ENCODE data around the gene BBS1.

The BBS1 gene

DNA sequence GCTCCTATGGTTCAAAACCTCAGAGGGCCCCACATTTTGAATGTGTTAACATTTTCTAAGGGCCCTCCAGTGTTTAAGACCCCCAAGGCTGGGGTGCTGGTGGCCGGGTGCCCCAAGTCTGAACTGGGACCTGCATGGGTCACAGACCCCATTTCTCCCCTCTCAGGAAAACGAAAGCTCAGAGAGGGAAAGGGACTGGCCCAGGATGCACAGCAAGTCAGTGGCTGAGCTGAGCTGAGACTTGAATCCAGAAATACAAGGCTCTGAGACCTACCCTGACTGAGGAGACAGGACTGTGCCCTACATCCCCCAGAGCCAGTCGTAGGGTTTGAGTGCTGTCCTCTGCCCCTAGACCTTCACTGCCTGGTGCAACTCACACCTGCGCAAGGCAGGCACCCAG, 40.5 kb downstream of the BBS1 start:
- DNase-seq (ENCODE audit: low read depth), result no peak

DNA sequence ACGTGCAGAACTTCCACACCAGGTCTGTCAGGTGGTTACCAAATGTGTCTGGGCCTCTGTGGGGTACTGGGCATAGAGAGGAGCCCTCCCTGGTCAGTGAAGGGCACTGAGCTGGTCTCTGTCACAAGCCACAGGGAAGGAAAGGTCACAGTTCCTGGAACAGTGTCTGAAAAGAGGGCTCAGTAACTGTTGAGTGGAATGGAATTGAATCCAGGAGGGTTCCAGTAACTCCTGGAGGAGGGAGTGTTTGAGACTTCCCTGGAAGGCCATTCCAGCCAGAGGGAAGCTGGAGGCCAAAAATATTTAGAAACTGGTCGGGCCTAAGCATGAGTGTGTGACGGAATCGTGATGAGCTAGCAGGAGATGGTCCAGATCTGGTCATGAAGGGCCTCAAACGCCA, 44.2 kb downstream of the BBS1 start:
- DNase-seq (ENCODE audit: low read depth), result no peak

DNA sequence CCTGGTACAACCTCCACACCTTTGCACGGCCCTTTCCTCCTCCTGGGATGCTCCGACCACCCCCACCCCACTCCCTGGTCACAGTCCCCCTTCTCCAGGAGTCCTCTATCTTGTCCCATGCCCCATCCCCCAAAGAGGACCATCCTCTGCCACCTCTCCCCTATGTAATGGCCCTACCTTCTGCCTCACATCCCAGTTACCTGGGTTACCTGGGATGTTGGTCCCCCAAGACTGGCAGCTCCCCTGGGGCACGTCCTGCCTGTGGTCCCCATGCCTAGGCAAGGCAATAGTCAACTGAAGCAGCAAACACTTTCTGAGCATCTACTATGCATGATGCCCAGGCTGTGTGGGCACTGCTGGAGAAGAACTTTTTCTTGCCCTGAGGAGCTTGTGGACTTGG, 45.0 kb downstream of the BBS1 start:
- DNase-seq (ENCODE audit: low read depth), result no peak

DNA sequence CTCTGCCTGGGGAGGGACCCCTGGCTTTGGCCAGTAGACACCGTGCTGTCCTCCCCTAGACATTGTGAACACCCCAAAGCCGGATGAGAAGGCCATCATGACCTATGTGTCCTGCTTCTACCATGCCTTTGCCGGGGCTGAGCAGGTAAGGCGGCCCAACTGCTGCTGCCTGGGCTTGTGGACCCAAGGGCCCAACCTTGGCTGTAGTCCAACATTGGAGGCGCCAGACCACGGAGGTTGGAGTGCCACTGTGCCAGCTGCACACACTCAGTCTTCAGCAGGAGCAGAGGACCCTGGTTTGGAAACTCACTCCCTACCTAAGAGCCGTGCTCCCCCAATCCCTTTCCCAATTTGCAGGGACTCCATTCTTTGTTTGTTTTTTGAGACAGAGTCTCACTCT, 45.7 kb downstream of the BBS1 start:
- no peak for DNase-seq (ENCODE audit: low read depth)

DNA sequence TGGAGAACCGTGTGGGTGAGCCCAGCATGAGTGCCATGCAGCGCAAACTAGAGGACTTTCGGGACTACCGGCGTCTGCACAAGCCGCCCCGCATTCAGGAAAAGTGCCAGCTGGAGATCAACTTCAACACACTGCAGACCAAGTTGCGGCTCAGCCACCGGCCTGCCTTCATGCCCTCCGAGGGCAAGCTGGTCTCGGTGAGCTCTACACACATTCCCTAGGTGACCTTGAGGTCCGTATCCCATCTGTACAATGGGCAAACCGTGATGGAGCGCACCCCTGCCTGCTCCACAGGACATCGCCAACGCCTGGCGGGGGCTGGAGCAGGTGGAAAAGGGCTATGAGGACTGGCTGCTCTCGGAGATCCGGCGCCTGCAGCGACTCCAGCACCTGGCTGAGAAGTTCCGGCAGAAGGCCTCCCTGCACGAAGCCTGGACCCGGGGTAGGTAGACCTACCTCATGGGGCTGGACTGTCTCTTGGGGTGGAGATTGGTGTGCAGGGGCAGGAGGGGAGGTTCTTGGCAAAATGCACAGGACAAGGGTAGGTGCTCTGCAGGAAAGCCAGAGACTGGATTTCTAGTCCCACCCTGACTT, 47.4 kb downstream of the BBS1 start:
- no peak for DNase-seq (ENCODE audit: low read depth)

DNA sequence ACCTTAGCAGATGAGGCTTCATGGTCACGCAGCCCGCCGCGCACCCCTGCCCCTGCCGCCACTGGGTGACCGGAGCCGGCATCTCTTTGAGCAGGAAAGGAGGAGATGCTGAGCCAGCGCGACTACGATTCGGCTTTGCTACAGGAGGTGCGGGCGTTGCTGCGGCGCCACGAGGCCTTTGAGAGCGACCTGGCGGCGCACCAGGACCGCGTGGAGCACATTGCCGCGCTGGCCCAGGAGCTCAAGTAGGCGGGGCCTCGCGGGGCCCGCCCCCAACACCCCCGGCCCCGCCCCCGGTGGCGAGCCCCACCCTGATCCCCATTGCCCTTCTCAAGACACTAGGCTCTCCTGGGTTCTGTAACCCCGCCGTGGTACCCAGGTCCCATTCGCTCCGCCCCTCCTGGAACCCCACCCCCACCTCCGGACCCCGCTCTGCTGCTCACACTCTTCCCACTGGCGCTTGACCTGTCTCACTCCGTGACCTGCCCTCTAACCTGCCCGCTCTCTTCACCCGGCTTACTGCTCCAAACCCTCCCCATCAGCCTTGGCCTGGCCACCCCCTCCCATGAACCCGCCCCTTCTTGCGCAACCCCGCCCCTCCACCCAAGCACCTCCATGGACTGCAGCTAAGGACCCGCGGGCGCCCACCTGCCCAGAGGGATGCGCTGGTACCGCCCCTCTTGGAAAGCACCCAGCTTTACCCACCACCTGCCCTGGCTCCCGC, 48.9 kb downstream of the BBS1 start:
- no peak for DNase-seq (ENCODE audit: low read depth)

DNA sequence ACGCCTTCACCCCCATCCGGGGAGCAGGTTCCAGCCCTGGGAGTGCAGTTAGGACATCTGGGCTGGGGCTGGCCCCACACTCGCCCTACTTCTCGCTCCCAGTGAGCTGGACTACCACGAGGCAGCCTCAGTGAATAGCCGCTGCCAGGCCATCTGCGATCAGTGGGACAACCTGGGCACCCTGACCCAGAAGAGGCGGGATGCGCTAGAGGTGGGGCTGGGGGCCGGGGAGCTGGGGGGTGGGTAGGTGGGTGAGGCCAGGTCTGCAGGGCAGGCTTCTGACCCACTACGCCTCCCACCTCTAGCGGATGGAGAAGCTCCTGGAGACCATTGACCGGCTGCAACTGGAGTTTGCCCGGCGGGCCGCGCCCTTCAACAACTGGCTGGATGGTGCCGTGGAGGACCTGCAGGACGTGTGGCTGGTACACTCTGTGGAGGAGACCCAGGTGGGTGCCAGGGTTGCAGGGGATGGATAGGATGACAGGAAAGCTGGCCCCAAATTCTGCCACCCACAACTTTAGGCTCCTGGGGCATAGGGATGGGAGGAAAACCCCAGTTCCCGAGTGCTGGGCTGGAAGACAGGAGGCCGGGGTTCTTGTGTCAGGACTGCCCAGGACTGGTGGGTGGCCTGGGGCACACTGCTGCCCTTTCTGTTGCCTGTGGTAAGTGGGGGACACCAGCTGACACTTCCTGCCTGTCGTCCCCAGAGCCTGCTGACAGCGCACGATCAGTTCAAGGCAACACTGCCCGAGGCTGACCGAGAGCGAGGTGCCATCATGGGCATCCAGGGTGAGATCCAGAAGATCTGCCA, 49.6 kb downstream of the BBS1 start:
- no peak for DNase-seq (ENCODE audit: low read depth)

DNA sequence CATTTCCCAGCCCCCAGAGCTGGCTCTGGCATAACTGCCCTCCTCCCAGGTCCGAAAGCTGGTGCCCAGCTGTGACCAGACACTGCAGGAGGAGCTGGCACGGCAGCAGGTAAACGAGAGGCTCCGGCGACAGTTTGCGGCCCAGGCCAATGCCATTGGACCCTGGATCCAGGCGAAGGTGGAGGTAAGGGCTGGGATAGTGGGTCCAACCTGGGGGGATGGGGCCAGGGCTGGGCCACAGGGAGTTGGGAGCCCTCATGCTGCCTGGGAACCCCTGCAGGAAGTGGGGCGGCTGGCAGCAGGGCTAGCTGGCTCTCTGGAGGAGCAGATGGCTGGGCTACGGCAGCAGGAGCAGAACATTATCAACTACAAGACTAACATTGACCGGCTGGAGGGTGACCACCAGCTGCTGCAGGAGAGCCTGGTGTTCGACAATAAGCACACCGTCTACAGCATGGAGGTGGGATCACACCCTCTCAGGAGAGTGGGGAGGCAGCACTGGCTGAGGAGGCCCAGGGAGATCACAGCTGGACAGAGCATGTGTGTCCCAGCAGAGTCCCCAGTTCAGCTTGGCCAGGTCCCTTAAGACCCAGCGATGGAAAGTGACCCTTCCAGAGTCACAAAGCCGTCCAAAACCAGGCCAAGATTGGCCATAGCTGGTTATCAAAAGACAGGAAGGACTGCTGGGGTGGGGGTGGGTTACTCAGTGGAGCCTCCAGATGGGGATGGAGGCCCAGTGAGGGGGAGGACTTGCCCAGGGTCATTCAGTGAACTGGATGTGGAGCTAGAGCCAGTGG, 50.9 kb downstream of the BBS1 start:
- DNase-seq (ENCODE audit: low read depth), result no peak

DNA sequence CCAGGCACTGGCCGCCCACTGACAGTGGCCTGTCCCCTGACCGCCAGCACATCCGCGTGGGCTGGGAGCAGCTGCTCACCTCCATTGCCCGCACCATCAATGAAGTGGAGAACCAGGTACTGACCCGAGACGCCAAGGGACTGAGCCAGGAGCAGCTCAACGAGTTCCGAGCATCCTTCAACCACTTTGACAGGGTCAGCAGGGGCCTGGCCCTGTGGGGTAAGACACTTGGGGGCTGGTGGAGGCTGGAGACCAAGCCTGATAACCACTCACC, 51.5 kb downstream of the BBS1 start:
- no peak for DNase-seq (ENCODE audit: low read depth)

DNA sequence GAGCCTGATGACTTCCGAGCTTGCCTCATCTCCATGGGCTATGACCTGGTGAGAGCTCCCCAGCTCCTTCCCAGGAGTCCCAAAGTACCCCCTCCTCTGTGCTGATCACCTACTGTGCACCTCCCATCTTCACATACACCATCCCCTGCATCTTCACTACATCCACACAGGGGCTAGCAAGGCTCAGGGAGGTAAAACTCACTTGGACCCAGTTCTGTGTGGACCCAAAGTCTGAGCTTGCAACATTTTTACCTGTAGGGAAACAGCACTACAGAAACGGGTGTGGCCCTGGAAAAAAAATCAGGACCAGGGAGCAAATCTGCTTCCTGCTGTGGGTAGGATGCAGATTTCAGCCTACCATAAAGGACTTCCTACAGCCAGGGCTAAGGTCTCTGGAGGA, 51.8 kb downstream of the BBS1 start:
- no peak for DNase-seq (ENCODE audit: low read depth)

DNA sequence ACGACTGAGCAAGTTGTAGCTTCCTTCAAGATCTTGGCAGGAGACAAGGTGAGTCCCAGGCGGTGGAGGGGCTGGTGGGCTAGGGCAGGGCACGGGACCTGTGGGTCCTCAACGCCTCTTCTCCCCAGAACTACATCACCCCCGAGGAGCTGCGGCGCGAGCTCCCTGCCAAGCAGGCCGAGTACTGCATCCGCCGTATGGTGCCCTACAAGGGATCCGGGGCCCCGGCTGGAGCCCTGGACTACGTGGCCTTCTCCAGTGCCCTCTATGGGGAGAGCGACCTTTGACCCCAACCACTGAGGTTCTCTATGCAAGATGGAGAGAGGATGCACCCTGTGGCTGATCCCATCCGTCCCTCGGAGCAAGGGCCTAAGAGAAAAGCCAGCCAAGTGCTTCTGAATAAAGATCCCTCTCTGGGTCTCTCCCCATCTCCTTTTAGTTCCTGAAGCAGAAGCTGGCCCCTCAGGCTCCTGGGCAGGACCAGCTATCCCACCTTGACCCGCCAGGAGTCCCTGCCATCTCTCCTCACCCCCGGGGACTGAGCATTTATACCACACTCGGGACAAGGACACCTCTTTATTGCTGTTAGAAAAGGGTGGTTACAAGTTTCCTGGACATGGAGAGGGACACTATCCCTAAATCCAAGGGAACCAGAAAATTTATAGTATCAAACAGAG, 52.6 kb downstream of the BBS1 start:
- DNase-seq (ENCODE audit: low read depth), result no peak

DNA sequence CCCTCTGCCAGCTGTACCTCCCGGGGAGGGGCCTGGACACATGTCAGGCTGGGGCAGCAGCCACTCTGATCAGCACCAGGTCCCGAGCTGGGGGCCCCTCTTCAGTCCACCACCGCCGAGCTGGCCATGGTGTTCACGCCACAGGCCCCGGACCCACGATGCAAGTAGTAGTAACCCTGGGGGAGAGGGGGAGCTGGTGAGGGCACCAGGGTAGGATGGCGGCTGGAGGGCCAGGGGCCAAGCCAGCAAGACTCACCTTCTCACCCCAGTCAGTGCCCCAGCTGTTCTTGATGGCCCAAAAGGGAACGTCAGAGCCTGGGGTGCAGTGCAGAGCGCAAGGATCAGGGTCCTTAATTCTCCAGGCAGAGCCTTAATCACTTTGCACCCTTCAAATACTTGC, 53.4 kb downstream of the BBS1 start:
- DNase-seq (ENCODE audit: low read depth), result no peak

DNA sequence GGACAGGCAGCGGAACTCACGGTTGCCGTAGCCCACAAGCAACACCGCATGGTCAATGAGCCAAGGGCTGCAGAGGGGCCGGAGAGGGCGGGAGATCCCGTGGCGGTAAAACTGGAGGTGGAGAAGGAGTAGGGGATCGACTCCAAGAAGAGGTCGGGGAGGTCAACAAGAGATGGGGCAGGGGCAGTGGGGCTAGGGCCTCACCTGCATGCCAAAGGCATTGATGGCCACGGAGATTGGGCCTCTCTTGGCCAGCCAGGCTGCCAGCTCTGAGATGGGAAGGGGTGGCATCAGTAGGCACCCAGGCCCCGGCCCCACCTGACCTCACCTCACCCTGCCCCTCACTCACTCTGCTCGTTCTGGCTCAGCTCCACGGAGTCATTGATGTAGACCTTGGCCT, 54.1 kb downstream of the BBS1 start:
- DNase-seq (ENCODE audit: low read depth), result no peak

DNA sequence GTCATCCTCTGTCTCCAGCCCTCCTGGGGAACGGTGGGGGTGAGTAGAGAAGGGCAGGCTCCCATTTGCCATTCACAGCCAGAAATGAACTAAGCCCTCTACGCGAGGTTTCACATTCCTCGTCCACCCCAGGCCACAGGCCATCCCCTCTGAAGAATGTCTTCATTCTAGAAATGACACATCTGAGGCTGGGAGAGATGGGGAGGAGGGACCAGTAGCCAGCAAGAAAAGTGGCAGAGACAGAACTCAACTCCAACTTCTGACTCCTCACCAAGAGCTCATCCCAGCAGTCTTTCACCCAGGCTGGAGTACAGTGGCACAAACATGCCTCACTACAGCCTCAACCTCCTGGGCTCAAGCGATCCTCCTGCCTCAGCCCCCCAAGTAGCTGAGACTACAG, 54.5 kb downstream of the BBS1 start:
- no peak for DNase-seq (ENCODE audit: low read depth)

DNA sequence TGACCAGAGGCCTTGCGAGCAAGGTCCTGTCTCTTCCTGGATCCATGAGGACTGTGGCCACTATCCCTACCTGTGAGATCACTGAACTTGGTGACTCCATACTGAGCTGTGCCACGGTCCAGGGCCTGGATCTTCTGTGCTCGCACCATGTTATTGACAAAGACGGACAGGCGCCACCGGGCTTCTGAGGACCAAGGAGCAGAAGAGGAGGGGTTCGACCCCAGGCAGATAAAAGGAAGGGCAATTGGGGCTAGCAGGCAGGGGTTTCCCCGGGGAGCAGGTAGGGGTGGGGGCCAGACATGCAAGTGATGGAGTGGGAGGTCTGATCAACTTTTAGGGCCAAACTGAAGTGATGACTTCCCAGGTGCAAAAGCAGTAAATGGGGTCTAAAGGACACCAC, 55.8 kb downstream of the BBS1 start:
- no peak for DNase-seq (ENCODE audit: low read depth)

DNA sequence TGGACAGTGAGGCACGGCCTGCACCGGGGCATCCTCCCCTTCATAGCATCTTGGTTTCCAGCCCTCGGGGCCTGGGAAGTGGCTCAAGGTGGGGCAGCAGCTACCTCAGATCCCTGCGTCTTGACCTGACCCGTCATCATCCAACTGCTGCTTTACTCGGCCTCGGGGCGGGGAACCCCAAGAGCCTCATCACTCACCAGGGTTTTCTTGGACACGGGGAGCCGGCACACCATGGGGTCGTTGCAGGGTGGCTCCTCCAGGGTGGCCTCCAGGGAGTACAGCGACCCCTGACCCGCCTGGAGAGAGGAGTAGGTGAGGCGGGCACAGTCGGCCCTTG, 57.3 kb downstream of the BBS1 start:
- no peak for DNase-seq (ENCODE audit: low read depth)

DNA sequence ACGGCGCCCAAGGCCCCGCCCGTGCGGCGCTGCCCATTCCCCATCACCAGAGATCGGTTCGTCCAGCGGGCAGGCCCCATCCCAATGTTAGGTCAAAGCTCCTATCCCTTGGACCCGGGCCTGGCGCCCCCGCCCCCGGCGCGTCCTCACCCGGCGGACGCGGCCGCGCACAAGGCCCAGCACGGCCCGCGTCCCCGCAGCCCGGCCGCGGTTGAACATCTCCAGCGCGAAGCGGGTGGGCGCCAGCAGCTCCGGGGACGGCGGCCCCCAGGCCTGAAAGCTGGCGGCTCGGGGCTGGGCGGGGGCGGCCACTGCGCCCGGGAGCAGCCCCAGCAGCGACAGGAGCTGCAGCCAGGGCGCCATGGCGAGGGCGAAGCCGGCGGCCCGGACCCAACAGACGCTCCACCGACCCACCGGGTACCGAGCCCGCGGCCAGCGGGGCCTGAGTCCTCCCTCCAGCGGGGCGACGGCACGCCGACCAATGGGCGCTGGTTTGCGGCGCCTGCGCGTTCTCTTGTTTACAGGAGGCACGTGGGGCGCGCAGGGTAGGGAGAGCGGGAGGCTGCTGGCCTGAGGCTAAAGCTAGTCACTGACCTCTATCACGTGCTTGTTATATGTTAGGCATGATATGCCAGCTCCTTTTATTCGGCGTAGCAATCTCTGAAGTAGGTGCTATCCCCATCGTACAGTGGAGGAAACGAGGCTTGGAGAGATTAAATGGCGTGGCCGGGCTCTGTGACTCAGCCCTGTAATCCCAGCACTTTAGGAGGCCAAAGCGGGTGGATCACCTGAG, 57.9 kb downstream of the BBS1 start, which contains the start of gene CTSF:
Gene CTSF, minus strand, starts transcription at position 483 of the 793 bp plus-strand sequence. Its CDS starts 120 bp downstream, at position 363.
- peak; percentile 46 for DNase-seq (ENCODE audit: low read depth)

DNA sequence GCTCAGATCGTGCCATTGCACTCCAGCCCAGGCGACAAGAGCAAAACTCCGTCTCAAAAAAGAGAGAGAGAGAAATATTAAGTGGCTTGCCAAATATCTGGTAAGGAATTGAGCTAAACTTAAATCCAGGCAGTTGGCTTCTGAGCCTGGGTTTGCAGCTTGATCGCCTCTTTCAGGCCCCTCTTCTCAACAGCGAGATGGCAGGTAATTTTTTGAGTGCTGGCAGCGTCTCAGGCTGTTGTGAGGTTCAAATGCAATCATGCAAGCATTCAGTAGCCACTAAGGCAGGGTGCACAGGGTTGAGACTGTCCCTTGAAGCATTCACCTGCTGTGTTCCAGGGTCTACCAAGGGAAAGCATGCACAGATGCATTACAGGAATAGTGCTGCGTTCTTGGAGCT, 58.6 kb downstream of the BBS1 start:
- no peak for DNase-seq (ENCODE audit: low read depth)

DNA sequence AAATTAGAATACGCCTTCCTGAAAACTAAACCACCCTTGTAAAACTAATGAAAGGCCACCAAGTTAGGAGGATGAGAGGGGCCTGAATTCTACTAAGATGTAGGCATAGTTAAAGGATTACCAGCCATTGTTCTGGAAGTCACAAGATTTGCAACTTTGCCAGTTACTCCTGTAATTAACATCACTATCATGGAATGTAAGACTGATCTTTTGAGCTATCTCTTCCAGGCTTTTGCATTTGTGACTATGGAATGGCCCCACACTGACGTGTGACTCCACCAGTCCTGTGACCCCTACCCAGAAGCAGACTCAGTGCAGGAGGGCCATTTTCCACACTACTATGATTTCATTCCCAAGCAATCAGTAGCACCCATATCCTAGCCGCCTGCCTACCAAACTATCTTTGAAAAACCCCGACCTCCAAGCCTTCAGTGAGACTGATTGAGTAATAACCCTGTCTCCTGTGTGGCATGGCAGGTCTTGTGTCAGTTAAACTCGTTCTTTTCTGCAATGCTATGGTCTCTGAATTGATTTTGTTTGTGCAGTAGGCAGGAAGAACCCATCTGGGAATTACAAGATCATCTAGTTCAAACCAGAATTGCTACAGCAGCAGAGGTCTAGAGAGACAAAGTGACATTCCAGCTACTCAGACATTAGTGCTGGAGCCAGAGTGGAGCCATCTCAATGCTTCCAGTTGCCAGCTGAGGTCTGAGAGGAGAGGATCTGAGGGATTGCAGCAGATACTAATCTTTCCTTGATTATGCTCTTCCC, 59.8 kb downstream of the BBS1 start:
- no peak for DNase-seq (ENCODE audit: low read depth)

DNA sequence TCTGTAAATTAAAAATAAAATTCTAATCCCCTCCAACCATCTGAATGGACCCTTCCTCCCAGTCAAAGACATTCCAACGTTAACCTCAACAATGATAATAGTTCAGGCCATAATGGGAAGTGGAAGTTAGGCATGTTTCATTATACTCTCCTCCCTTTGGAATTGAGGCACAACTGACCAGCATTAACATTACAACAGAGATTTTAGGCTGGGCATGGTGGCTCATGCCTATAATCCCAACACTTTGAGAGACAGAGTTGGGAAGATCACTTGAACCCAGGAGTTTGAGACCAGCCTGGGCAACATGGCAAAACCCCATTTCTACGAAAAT, 60.4 kb downstream of the BBS1 start:
- no peak for DNase-seq (ENCODE audit: low read depth)

Data from T-helper 22 cell (primary cell).